ENCODE data around the gene MOB1B. TPM values are rescaled to one million over a fixed set of nuclear protein-coding genes. Genes with fewer than 3 reads are reported as not detected.
A peak's percentile ranks its signal among the peaks of the same experiment; 100 is the strongest.
"Not testable (repeated sequence)": the region's sequence is repeated elsewhere in the genome, so short reads cannot be mapped to it uniquely, and the experiment has no call there.

The MOB1B gene
- total and polyA plus RNA-seq, 9 donors, result 6.4 to 25.7 (median 17.6) TPM

- Histone ChIP-seq H3K36me3 (no peaks in the 10 kb centered on the region), H3K9me3 (no peaks in the 10 kb centered on the region)
- 59 to 63% (median 62%) methylated on average over 7 of the region's 7 CpGs for WGBS, 3 donors
These were observed 8.4 kb upstream of the MOB1B start for GRCh38 chr4:70893790-70894189.

DNA sequence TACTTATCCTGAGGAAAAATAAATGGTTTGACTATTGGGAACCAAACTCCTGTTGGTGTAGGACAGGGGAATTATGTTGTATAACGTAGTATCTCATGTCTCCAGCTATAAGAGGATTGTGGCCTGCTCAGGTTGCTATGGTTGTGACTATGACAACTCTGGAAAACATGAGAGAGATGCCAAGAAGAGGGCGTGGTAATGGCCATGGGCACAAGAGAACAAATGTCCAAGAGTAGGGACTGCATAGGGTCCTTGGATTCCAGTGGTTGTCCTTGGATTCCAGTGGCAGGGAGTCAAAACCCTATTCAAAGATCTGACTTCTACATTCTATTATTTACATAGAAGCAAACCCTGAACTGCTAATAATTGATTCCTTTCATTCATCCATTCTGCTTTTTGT is 6.8 kb upstream of the MOB1B start:
- intact Hi-C loops (cut with DNase I), result no loop called here
- no peaks in the 10 kb centered on the region for H3K27me3 ChIP-seq
- no peak for DNase-seq
- no peak overlapping the region for H3K4me3 ChIP-seq
- no peak for TF ChIP-seq POLR2A (IDR thresholded peaks at IDR 0.05)
- TF ChIP-seq, protein P1, sequence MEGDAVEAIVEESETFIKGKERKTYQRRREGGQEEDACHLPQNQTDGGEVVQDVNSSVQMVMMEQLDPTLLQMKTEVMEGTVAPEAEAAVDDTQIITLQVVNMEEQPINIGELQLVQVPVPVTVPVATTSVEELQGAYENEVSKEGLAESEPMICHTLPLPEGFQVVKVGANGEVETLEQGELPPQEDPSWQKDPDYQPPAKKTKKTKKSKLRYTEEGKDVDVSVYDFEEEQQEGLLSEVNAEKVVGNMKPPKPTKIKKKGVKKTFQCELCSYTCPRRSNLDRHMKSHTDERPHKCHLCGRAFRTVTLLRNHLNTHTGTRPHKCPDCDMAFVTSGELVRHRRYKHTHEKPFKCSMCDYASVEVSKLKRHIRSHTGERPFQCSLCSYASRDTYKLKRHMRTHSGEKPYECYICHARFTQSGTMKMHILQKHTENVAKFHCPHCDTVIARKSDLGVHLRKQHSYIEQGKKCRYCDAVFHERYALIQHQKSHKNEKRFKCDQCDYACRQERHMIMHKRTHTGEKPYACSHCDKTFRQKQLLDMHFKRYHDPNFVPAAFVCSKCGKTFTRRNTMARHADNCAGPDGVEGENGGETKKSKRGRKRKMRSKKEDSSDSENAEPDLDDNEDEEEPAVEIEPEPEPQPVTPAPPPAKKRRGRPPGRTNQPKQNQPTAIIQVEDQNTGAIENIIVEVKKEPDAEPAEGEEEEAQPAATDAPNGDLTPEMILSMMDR (IDR thresholded peaks at IDR 0.05), result no peak
- peaks cover 8% of the 10 kb centered on the region for H3K4me1 ChIP-seq (ENCODE audit: insufficient read depth)
- no peaks in the 10 kb centered on the region for H3K9me3 ChIP-seq
- 57 to 70% (median 67%) methylated on average over 2 of the region's 2 CpGs for WGBS, 3 donors
- no peaks in the 10 kb centered on the region for H3K36me3 ChIP-seq
- peak overlapping the region in 1 of 2 donors; percentile 29 for H3K27ac ChIP-seq

More at GRCh38 chr4:70893790-70894189, 8.4 kb upstream of the MOB1B start:
- Histone ChIP-seq H3K27ac (no peak overlapping the region), H3K4me3 (no peak overlapping the region), H3K27me3 (no peaks in the 10 kb centered on the region), H3K4me1 (ENCODE audit: insufficient read depth) (peaks cover 8% of the 10 kb centered on the region)
- DNase-seq, result no peak
- intact Hi-C loops (cut with DNase I), result loop anchor here in 1 of 4 donors (5.0 kb wide), 1 partner anchor 34 kb away; no protein-coding TSS in a partner anchor
- TF ChIP-seq POLR2A (IDR thresholded peaks at IDR 0.05) (no peak), EP300 (IDR thresholded peaks at IDR 0.05) (no peak)
- TF ChIP-seq, protein P1 (IDR thresholded peaks at IDR 0.05), result no peak

GRCh38 chr4:70895811-70896491 is 6.2 kb upstream of the MOB1B start:
- 12 to 27% (median 14%) methylated on average over 5 of the region's 5 CpGs for WGBS, 3 donors
- H3K27me3 ChIP-seq, result no peaks in the 10 kb centered on the region
- no peak overlapping the region for H3K4me3 ChIP-seq
- no peak for DNase-seq
- peak overlapping the region in 1 of 2 donors; percentile 29 for H3K27ac ChIP-seq
- peaks cover 8% of the 10 kb centered on the region for H3K4me1 ChIP-seq (ENCODE audit: insufficient read depth)
- no peaks in the 10 kb centered on the region for H3K9me3 ChIP-seq
- intact Hi-C loops (cut with DNase I), result no loop called here
- H3K36me3 ChIP-seq, result no peaks in the 10 kb centered on the region
- TF ChIP-seq, protein P1 (IDR thresholded peaks at IDR 0.05), result no peak
- no peak for TF ChIP-seq EP300 (IDR thresholded peaks at IDR 0.05)
- TF ChIP-seq POLR2A (IDR thresholded peaks at IDR 0.05), result no peak

GRCh38 chr4:70898581-70898980 is 3.6 kb upstream of the MOB1B start:
- H3K36me3 ChIP-seq; H3K4me3 ChIP-seq; H3K4me1 ChIP-seq (ENCODE audit: insufficient read depth); intact Hi-C loops (cut with DNase I); H3K27ac ChIP-seq; DNase-seq; H3K27me3 ChIP-seq; H3K9me3 ChIP-seq: not testable (repeated sequence)
- 95 to 98% (median 97%) methylated on average over 6 of the region's 6 CpGs for WGBS, 3 donors

GRCh38 chr4:70901607-70901983 is 574 bp upstream of the MOB1B start:
- intact Hi-C loops (cut with DNase I), result loop anchor here in 1 of 4 donors (10.0 kb wide), 1 partner anchor 93 kb away; the partner anchor contains the start of gene DCK
- Histone ChIP-seq H3K9me3 (no peaks in the 10 kb centered on the region), H3K4me1 (ENCODE audit: insufficient read depth) (peaks cover 6% of the 10 kb centered on the region), H3K4me3 (peak overlapping the region; percentile 98), H3K27me3 (no peaks in the 10 kb centered on the region), H3K27ac (peak overlapping the region; percentile 77 to 89), H3K36me3 (no peaks in the 10 kb centered on the region)
- DNase-seq, result no peak
- 26 to 31% (median 29%) methylated on average over 8 of the region's 8 CpGs for WGBS, 3 donors
- no peak for TF ChIP-seq EP300 (IDR thresholded peaks at IDR 0.05)
- no peak for TF ChIP-seq POLR2A (IDR thresholded peaks at IDR 0.05)
- TF ChIP-seq, protein P1 (IDR thresholded peaks at IDR 0.05), result no peak
